ENCODE measurements around the gene PELI2.

PELI2 gene

DNA sequence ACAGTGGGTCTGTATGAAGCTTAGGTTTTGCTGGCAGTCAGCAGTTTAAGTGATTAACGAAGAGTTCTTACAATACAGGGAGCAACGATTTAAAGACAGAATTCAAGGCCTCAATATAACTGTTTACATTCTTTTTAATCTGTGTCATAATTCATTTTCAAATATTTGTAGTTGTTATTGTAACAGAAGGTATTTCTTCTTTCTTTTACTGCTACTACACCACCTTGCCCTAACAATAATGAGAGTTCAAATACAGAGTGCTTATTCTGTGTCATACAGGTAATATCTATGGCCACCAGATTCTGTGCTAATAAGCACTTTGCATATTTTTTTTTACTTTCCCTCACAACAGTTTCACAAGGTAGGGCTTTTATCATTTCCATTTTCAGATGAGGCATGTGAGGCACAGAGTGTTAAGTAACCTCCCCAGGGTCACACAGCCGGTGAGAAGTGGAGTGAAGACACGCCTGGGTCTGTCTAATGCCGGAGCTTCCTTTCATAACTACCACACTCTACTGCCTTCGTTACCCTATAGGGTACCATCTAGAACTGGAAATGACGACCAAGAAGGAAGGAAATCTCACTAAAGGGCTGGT lies 81.9 kb downstream of the PELI2 start:
- H3K4me3 ChIP-seq (ENCODE audit: control insufficient read depth, low read depth, low read length), result no peak overlapping the region
- no peak for TF ChIP-seq CTCF (conservative IDR thresholded peaks at IDR 0.05; ENCODE audit: control insufficient read depth, insufficient read depth, low read depth, low read length)
- DNase-seq (ENCODE audit: low read depth), result no peak

GRCh38 chr14:56202256-56202655 lies 84.0 kb downstream of the PELI2 start:
- DNase-seq (ENCODE audit: low read depth), result no peak
- no peak for TF ChIP-seq CTCF (conservative IDR thresholded peaks at IDR 0.05; ENCODE audit: control insufficient read depth, insufficient read depth, low read depth, low read length)
- no peak overlapping the region for H3K4me3 ChIP-seq (ENCODE audit: control insufficient read depth, low read depth, low read length)

DNA sequence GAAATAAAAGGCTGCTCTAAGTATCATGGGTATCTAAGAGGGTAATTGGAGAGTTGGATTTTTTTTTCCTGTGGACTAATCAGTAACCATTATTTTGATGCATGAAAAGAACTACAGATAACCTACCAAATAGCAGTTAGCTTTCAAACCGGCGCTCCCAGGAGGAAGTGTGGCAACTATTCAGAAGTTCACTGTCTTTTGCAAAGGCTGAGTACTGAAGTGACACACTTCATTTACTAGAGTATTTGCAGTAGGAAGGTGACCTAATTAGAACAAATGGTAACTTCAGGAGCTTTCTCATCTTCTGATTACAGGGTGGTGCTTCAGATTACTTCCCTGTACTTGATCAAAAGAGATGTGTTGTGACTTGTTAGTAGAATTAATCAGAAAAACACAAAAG lies 87.7 kb downstream of the PELI2 start:
- H3K4me3 ChIP-seq (ENCODE audit: control insufficient read depth, low read depth, low read length), result no peak overlapping the region
- DNase-seq (ENCODE audit: low read depth), result no peak
- TF ChIP-seq CTCF (conservative IDR thresholded peaks at IDR 0.05; ENCODE audit: control insufficient read depth, insufficient read depth, low read depth, low read length), result no peak

DNA sequence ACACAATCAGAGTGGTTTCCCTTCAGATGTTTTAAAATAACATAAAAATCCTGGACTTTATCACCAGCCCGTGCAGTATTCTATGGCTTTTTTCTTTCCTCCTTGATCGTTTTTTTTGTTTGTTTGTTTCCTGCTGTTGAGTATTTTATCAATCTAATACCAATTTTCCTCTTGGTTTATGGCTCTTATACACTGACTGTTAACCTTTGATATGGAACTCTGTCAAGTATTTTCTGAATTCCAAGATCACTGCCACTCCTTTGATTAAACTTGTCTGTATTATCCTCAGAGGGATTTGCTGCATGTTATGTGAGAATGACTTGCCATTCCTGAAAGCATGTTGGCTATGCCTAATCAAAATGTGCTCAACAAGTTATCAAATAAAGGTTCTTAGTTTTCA lies 88.4 kb downstream of the PELI2 start:
- no peak for TF ChIP-seq CTCF (conservative IDR thresholded peaks at IDR 0.05; ENCODE audit: control insufficient read depth, insufficient read depth, low read depth, low read length)
- no peak for DNase-seq (ENCODE audit: low read depth)
- no peak overlapping the region for H3K4me3 ChIP-seq (ENCODE audit: control insufficient read depth, low read depth, low read length)

- no peak for DNase-seq (ENCODE audit: low read depth)
- no peak for TF ChIP-seq CTCF (conservative IDR thresholded peaks at IDR 0.05; ENCODE audit: control insufficient read depth, insufficient read depth, low read depth, low read length)
- H3K4me3 ChIP-seq (ENCODE audit: control insufficient read depth, low read depth, low read length), result no peak overlapping the region
Measured at GRCh38 chr14:56207626-56208292, 89.5 kb downstream of the PELI2 start.

GRCh38 chr14:56208520-56208919 lies 90.3 kb downstream of the PELI2 start:
- H3K4me3 ChIP-seq (ENCODE audit: control insufficient read depth, low read depth, low read length), result no peak overlapping the region
- TF ChIP-seq CTCF (conservative IDR thresholded peaks at IDR 0.05; ENCODE audit: control insufficient read depth, insufficient read depth, low read depth, low read length), result no peak
- DNase-seq (ENCODE audit: low read depth), result no peak

Data from fibroblast of mammary gland (primary cell).